DND-41 (cell line): ENCODE results near the gene SWAP70.
"Not testable (repeated sequence)": the region's sequence is repeated elsewhere in the genome, so short reads cannot be mapped to it uniquely, and the experiment has no call there.

Experiments
- EZH2 ChIP-seq: IDR thresholded peaks from 3 replicates; pipeline ENCODE4 v1.6.1; 2012; ENCODE audit warnings: borderline replicate concordance, low read depth, mild to moderate bottlenecking, moderate library complexity, low read length, inconsistent platforms; ENCODE audit not compliant: severe bottlenecking
- TF ChIP-seq, protein P1 (sequence below): IDR thresholded peaks from 2 replicates; pipeline ENCODE4 v1.5.1; 2012; ENCODE audit warnings: borderline replicate concordance, low read length, moderate library complexity, mild to moderate bottlenecking; ENCODE audit not compliant: poor library complexity, severe bottlenecking; ENCODE audit errors: extremely low read depth

DNA sequence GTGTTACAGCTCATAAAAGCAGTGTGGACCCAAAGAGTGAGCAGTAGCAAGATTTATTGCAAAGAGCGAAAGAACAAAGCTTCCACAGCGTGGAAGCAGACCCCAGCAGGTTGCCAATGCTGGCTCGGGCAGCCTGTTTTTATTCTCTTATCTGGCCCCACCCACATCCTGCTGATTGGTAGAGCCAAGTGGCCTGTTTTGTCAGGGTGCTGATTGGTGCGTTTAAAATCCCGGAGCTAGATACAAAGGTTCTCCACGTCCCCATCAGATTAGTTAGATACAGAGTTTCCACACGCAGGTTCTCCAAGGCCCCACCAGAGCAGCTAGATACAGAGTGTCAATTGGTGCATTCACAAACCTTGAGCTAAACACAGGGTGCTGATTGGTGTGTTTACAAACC is 41.5 kb upstream of the SWAP70 start:
- TF ChIP-seq, protein P1, sequence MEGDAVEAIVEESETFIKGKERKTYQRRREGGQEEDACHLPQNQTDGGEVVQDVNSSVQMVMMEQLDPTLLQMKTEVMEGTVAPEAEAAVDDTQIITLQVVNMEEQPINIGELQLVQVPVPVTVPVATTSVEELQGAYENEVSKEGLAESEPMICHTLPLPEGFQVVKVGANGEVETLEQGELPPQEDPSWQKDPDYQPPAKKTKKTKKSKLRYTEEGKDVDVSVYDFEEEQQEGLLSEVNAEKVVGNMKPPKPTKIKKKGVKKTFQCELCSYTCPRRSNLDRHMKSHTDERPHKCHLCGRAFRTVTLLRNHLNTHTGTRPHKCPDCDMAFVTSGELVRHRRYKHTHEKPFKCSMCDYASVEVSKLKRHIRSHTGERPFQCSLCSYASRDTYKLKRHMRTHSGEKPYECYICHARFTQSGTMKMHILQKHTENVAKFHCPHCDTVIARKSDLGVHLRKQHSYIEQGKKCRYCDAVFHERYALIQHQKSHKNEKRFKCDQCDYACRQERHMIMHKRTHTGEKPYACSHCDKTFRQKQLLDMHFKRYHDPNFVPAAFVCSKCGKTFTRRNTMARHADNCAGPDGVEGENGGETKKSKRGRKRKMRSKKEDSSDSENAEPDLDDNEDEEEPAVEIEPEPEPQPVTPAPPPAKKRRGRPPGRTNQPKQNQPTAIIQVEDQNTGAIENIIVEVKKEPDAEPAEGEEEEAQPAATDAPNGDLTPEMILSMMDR, result not testable (repeated sequence)
- TF ChIP-seq EZH2, result not testable (repeated sequence)
